ACC112 (cell line): ENCODE results near the gene HAND1.
"Not testable (repeated sequence)": the region's sequence is repeated elsewhere in the genome, so short reads cannot be mapped to it uniquely, and the experiment has no call there.

Experiments used
- H2AFZ ChIP-seq: fragments of 200-600 bp; sonication (generic); one replicate; pipeline ENCODE4 v1.6.0; 2017; ENCODE audit warnings: antibody characterized with exemption, low read length; ENCODE audit not compliant: unreplicated experiment
- H3K27ac ChIP-seq: fragments of 200-600 bp; sonication (generic); 2 replicates; pipeline ENCODE4 v1.5.1; 2014; ENCODE audit warnings: low read depth, mild to moderate bottlenecking, antibody characterized with exemption, low read length, moderate library complexity
- H3K27me3 ChIP-seq: fragments of 200-600 bp; sonication (generic); 2 replicates; pipeline ENCODE4 v1.6.1; 2014; ENCODE audit warnings: mild to moderate bottlenecking, antibody characterized with exemption, low read length, moderate library complexity, mixed read lengths; ENCODE audit not compliant: insufficient read depth
- H3K36me3 ChIP-seq: fragments of 200-600 bp; sonication (generic); 2 replicates; pipeline ENCODE4 v1.6.1; 2016; ENCODE audit warnings: mild to moderate bottlenecking, antibody characterized with exemption, low read length, moderate library complexity, mixed read lengths; ENCODE audit not compliant: insufficient read depth
- H3K4me1 ChIP-seq: fragments of 200-600 bp; sonication (generic); one replicate; pipeline ENCODE4 v1.6.1; 2016; ENCODE audit warnings: low read length, mixed read lengths; ENCODE audit not compliant: insufficient read depth, unreplicated experiment, control insufficient read depth
- H3K4me3 ChIP-seq: fragments of 200-600 bp; sonication (generic); 2 replicates; pipeline ENCODE4 v1.5.1; 2014; ENCODE audit warnings: mild to moderate bottlenecking, low read depth, low read length
- H3K79me2 ChIP-seq: fragments of 200-600 bp; sonication (generic); one replicate; pipeline ENCODE4 v1.6.0; 2016; ENCODE audit warnings: low read length; ENCODE audit not compliant: control insufficient read depth, unreplicated experiment, insufficient read depth

Gene HAND1

GRCh38 chr5:154517810-154518437, 39.9 kb upstream of the HAND1 start:
- Histone ChIP-seq H3K36me3 (no peaks in the 10 kb centered on the region), H3K27me3 (peaks cover 40% of the 10 kb centered on the region), H3K4me3 (no peak overlapping the region), H3K79me2 (no peaks in the 10 kb centered on the region), H3K27ac (no peak overlapping the region), H3K4me1 (peaks cover 8% of the 10 kb centered on the region), H2AFZ (no peak overlapping the region)

DNA sequence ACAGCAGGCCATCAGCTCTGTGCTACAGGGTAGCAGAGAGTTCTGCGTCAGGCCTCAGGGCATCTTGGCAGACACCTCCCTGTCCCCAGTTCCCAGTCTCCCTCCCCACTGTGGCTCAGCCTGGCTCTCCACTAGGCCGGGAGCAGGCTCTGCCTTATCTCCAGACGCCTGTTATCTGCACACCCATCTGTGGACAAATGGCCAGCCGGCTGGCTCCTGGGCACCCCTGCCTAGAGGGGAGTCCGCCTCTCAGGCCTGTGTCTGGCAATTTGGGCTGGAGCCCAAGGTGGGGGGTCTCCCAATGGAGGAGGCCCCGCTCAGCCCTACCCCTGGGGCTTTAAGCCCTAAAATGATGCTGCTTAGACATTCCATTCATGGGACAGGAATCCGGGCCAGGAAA, 39.2 kb upstream of the HAND1 start:
- Histone ChIP-seq H3K27me3 (peaks cover 38% of the 10 kb centered on the region), H3K27ac (no peak overlapping the region), H3K36me3 (no peaks in the 10 kb centered on the region), H3K4me3 (no peak overlapping the region), H3K79me2 (no peaks in the 10 kb centered on the region), H3K4me1 (peaks cover 8% of the 10 kb centered on the region), H2AFZ (no peak overlapping the region)

GRCh38 chr5:154516475-154516874, 38.4 kb upstream of the HAND1 start:
- peaks cover 8% of the 10 kb centered on the region for H3K4me1 ChIP-seq
- no peaks in the 10 kb centered on the region for H3K79me2 ChIP-seq
- H3K36me3 ChIP-seq, result no peaks in the 10 kb centered on the region
- peaks cover 38% of the 10 kb centered on the region for H3K27me3 ChIP-seq
- no peak overlapping the region for H3K27ac ChIP-seq
- H3K4me3 ChIP-seq, result no peak overlapping the region
- H2AFZ ChIP-seq, result no peak overlapping the region

DNA sequence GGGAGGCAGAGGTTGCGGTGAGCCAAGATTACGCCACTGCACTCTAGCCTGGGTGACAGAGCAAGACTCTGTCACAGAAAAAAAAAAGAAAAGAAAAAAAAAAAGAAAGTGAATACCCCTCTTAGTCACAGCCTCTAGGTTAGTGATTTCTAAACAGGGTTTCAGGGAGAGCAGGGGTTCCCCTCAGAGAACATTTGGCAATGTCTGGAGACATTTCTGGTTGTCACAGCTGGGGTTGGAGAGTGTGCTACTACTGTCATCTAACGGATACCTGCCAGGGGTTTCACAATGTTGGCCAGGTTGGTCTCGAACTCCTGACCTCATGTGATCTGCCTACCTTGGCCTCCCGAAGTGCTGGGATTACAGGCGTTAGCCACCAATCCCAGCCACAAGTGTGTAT, 37.5 kb upstream of the HAND1 start:
- not testable (repeated sequence) for H3K36me3 ChIP-seq, H2AFZ ChIP-seq, H3K4me3 ChIP-seq, H3K79me2 ChIP-seq, H3K27ac ChIP-seq, H3K4me1 ChIP-seq
- H3K27me3 ChIP-seq, result peaks cover 36% of the 10 kb centered on the region

DNA sequence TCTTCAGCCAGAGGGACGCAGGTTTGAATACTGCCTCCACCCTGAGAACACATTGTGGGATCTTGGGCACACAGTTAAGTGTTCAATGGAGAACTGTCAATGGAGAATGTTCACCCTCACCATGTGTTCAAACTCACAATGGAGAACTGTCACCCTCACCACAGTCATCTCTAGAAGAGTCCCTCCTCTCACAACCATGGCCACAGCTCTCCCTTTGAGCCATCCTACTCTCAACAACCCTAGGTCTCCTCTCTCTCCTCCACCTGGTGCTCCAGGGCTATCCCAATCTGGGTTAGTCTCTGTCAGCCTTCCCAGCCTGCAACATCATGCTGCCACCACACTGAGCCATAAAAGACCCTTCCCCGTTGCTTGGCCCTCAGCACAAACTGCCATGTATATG, 36.3 kb upstream of the HAND1 start:
- peaks cover 40% of the 10 kb centered on the region for H3K27me3 ChIP-seq
- H3K27ac ChIP-seq, result no peak overlapping the region
- no peaks in the 10 kb centered on the region for H3K36me3 ChIP-seq
- H3K4me3 ChIP-seq, result no peak overlapping the region
- H3K4me1 ChIP-seq, result no peaks in the 10 kb centered on the region
- H2AFZ ChIP-seq, result no peak overlapping the region
- no peaks in the 10 kb centered on the region for H3K79me2 ChIP-seq

- Histone ChIP-seq H3K79me2 (no peaks in the 10 kb centered on the region), H3K36me3 (no peaks in the 10 kb centered on the region), H2AFZ (no peak overlapping the region), H3K4me3 (no peak overlapping the region), H3K27me3 (peaks cover 46% of the 10 kb centered on the region), H3K4me1 (no peaks in the 10 kb centered on the region), H3K27ac (no peak overlapping the region)
Observed at GRCh38 chr5:154513669-154514084, 35.6 kb upstream of the HAND1 start.

GRCh38 chr5:154511984-154512383, 34.0 kb upstream of the HAND1 start:
- H3K36me3 ChIP-seq, result no peaks in the 10 kb centered on the region
- no peaks in the 10 kb centered on the region for H3K79me2 ChIP-seq
- no peak overlapping the region for H3K4me3 ChIP-seq
- no peak overlapping the region for H2AFZ ChIP-seq
- H3K27ac ChIP-seq, result no peak overlapping the region
- H3K27me3 ChIP-seq, result peaks cover 56% of the 10 kb centered on the region
- no peaks in the 10 kb centered on the region for H3K4me1 ChIP-seq

DNA sequence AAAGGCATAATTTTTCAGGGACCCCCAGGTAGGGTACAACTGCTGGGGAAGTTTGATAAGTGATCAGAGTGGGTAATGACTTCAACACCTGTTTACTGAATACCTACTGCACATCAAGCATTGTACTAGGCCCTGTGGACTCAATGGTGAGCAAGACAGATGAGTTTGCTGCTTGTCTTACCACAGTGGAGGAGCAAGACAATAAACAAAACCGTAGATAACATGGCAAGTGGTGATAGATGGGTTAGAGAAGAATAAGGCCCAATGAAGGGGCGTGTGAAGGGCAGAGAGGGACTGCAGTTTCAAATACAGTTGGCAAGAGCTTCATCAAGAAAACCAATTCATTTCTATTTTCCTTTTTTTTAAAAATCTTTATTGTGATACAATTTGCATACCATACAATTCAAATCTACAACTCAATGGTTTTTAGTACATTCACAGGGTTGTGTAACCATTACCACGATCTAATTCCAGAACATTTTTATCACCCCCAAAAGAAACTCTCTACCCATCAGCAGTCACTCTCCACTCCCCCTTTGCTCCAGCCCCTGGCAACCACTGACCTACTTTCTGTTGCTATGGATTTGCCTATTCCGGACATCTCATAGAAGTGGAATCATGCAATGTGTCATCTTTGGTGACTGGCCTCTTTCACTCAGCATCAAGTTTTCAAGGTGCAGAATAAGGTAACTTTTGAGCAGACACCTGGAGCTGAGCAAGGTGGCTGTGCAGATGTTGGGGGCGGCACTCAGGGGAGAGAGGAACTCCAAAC, 31.9 kb upstream of the HAND1 start:
- Histone ChIP-seq H3K4me3 (no peak overlapping the region), H3K4me1 (no peaks in the 10 kb centered on the region), H3K27me3 (peaks cover 69% of the 10 kb centered on the region), H3K36me3 (no peaks in the 10 kb centered on the region), H3K79me2 (no peaks in the 10 kb centered on the region), H2AFZ (no peak overlapping the region), H3K27ac (no peak overlapping the region)

- no peak overlapping the region for H3K27ac ChIP-seq
- H3K36me3 ChIP-seq, result no peaks in the 10 kb centered on the region
- H2AFZ ChIP-seq, result no peak overlapping the region
- H3K4me3 ChIP-seq, result no peak overlapping the region
- H3K4me1 ChIP-seq, result no peaks in the 10 kb centered on the region
- H3K27me3 ChIP-seq, result peaks cover 59% of the 10 kb centered on the region
- no peaks in the 10 kb centered on the region for H3K79me2 ChIP-seq
Observed at GRCh38 chr5:154508114-154508513, 30.1 kb upstream of the HAND1 start.

GRCh38 chr5:154506716-154507080, 28.7 kb upstream of the HAND1 start:
- peaks cover 61% of the 10 kb centered on the region for H3K27me3 ChIP-seq
- H3K4me1 ChIP-seq, result no peaks in the 10 kb centered on the region
- no peak overlapping the region for H2AFZ ChIP-seq
- no peaks in the 10 kb centered on the region for H3K36me3 ChIP-seq
- no peak overlapping the region for H3K27ac ChIP-seq
- H3K79me2 ChIP-seq, result no peaks in the 10 kb centered on the region
- H3K4me3 ChIP-seq, result no peak overlapping the region

- no peak overlapping the region for H2AFZ ChIP-seq
- H3K4me1 ChIP-seq, result no peaks in the 10 kb centered on the region
- H3K27me3 ChIP-seq, result peaks cover 61% of the 10 kb centered on the region
- H3K4me3 ChIP-seq, result no peak overlapping the region
- no peak overlapping the region for H3K27ac ChIP-seq
- no peaks in the 10 kb centered on the region for H3K36me3 ChIP-seq
- H3K79me2 ChIP-seq, result no peaks in the 10 kb centered on the region
Observed at GRCh38 chr5:154506049-154506715, 28.2 kb upstream of the HAND1 start.
